ENCODE measurements around the gene RAB26. TPM values are rescaled to one million over a fixed set of nuclear protein-coding genes. Genes with fewer than 3 reads are reported as not detected.

Gene RAB26
- total RNA-seq, 1 donor from 2014 or later: 0.80 TPM

DNA sequence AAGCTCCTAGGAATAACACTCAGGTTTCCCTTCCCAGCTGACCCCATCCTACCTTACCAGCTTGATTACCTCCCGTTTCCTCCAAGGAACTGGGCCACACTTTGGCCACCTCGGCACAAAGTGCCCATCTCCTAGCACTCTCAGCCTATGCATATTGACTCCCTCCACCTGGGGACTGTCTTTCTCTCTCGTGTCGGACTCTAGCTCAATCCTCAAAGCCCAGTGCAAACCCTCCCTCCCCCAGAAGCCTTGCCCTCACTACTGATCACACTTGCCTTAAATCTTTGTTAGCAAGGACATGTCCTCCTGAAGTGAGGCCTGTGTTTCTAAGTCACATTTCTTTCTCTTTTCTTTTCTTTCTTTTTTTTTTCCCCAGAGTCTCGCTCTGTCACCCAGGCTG, 2.6 kb upstream of the RAB26 start:
- TF ChIP-seq, protein P1, sequence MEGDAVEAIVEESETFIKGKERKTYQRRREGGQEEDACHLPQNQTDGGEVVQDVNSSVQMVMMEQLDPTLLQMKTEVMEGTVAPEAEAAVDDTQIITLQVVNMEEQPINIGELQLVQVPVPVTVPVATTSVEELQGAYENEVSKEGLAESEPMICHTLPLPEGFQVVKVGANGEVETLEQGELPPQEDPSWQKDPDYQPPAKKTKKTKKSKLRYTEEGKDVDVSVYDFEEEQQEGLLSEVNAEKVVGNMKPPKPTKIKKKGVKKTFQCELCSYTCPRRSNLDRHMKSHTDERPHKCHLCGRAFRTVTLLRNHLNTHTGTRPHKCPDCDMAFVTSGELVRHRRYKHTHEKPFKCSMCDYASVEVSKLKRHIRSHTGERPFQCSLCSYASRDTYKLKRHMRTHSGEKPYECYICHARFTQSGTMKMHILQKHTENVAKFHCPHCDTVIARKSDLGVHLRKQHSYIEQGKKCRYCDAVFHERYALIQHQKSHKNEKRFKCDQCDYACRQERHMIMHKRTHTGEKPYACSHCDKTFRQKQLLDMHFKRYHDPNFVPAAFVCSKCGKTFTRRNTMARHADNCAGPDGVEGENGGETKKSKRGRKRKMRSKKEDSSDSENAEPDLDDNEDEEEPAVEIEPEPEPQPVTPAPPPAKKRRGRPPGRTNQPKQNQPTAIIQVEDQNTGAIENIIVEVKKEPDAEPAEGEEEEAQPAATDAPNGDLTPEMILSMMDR (IDR thresholded peaks at IDR 0.05): no peak
- DNase-seq (no peak), ATAC-seq (no peak)
- Histone ChIP-seq H3K9me3 (no peaks in the 10 kb centered on the region), H3K27ac (no peak overlapping the region), H3K4me1 (peaks cover 27% of the 10 kb centered on the region), H3K27me3 (ENCODE audit: low read depth) (no peaks in the 10 kb centered on the region), H3K4me3 (no peak overlapping the region), H3K36me3 (no peaks in the 10 kb centered on the region)
- intact Hi-C loops (cut with DNase I): loop anchor here (10.0 kb wide), 1 partner anchor 121 kb away; the partner anchor contains the start of gene NHERF2

DNA sequence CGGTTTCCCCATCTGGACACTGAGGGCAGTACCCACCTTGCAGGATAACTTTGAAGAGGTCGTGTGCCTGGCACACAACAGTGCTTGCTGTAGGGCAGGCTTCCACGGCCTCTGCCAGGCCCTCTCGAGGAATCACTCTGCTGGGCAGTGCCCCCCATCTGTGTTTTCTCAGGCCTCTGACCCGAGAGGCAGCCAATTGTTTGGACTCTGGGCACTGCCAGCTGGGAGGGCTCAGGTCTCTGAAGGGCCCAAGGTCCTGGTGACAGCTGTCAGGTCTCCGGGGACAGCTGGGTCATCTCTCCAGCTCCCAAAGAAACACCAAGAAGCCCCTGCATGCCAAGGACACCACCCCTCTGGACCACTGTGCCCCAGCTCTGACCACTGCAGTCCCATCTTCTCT, 1.0 kb upstream of the RAB26 start:
- peaks cover 42% of the 10 kb centered on the region for H3K4me1 ChIP-seq
- ATAC-seq (no peak), DNase-seq (peak; percentile 45)
- peaks cover 7% of the 10 kb centered on the region for H3K36me3 ChIP-seq
- H3K27me3 ChIP-seq (ENCODE audit: low read depth): no peaks in the 10 kb centered on the region
- peak overlapping the region; percentile 41 for H3K27ac ChIP-seq
- intact Hi-C loops (cut with DNase I): loop anchor here (10.0 kb wide), 1 partner anchor 123 kb away; the partner anchor contains the start of gene NHERF2
- H3K9me3 ChIP-seq: no peaks in the 10 kb centered on the region
- no peak overlapping the region for H3K4me3 ChIP-seq
- TF ChIP-seq, protein P1 (IDR thresholded peaks at IDR 0.05): no peak

DNA sequence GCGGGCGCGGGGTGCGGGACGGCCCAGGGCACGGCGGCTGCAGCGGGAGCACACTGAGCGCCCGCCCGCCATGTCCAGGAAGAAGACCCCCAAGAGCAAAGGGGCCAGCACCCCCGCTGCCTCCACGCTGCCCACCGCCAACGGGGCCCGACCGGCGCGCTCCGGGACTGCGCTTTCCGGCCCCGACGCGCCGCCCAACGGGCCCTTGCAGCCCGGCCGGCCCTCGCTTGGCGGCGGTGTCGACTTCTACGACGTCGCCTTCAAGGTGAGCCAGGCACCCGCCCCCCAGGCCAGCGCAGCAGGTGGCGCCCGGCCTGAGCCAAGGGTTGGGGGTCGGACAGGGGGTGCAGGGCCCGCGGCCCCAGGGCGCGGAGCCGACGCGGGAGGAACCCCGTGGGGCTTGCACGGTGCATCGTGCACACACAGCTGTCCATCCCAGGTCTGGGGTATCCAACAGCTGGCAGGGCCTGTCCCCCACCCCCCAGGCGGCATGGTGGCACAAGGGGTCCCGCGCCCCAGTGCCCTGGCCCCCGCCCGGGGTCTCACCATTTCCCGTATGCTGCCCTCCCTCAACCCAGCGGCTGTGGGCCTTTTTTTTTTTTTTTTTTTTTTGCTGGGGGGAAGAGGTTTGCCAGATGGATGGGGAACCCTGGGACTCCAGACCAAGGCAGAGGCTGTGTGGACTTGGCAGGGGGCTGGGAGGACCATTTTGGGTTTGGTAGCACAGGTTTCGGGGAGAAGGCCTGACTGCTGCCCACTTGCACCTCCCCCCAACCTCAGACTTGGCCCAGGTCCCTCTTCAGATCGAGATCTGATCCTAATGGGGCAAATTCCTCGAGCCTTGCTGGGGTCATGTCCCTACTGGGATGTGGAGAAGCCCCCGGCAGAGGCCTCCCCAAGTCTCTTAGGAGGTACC, 547 bp downstream of the RAB26 start:
- ATAC-seq (no peak), DNase-seq (no peak)
- peak overlapping the region; percentile 56 for H3K4me3 ChIP-seq
- no peaks in the 10 kb centered on the region for H3K9me3 ChIP-seq
- no peaks in the 10 kb centered on the region for H3K27me3 ChIP-seq (ENCODE audit: low read depth)
- peaks cover 58% of the 10 kb centered on the region for H3K4me1 ChIP-seq
- TF ChIP-seq, protein P1 (IDR thresholded peaks at IDR 0.05): no peak
- no peak overlapping the region for H3K27ac ChIP-seq
- intact Hi-C loops (cut with DNase I): loop anchor here (10.0 kb wide), 1 partner anchor 124 kb away; the partner anchor contains the start of gene NHERF2
- H3K36me3 ChIP-seq: peaks cover 21% of the 10 kb centered on the region

DNA sequence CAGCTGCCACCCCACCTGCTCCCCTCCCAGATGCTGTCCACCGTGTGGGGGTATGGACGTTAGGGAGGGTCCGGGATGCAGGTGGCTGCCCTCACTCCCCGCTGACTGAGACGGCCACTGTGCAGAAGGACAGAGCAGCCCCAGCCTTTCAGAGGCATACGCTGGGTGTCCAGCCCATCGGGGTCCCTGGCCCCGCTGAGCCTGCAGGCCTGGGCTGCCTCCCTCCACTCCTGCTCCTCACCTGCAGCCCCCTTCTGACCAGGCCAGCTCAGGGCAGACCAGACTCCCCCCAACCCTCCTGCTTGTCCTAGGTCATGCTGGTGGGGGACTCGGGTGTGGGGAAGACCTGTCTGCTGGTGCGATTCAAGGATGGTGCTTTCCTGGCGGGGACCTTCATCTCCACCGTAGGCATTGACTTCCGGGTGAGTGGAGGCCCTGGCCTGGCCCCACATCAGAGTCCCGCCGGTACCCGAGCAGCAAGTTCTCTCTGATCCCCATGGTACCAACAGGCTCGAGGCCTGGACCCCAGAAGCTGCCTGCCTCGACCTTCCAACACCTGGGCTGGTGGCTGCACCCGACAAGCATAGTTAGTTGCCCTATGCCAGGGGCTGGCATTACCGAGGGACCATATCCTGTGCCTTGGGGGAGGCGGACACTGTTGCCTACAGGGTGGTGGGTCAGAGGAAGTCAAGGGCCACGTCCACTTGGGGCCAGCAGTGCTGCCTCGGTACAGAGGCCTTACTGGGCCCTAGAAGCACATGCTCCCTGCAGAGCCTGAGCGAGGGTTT, 1.4 kb downstream of the RAB26 start:
- H3K4me3 ChIP-seq: no peak overlapping the region

More for the DNA sequence above, 1.4 kb downstream of the RAB26 start:
- DNase-seq (no peak), ATAC-seq (no peak)
- peaks cover 67% of the 10 kb centered on the region for H3K4me1 ChIP-seq
- peaks cover 21% of the 10 kb centered on the region for H3K36me3 ChIP-seq
- no peaks in the 10 kb centered on the region for H3K27me3 ChIP-seq (ENCODE audit: low read depth)
- TF ChIP-seq, protein P1 (IDR thresholded peaks at IDR 0.05): no peak
- intact Hi-C loops (cut with DNase I): loop anchor here (10.0 kb wide), 1 partner anchor 125 kb away; the partner anchor contains the start of gene NHERF2
- no peak overlapping the region for H3K27ac ChIP-seq
- no peaks in the 10 kb centered on the region for H3K9me3 ChIP-seq
